H1 (cell line): ENCODE results near the gene ADAMTS15. TPM values are rescaled to one million over a fixed set of nuclear protein-coding genes. Genes with fewer than 3 reads are reported as not detected.

Source experiments
- EP300 ChIP-seq, 2 experiments: IDR thresholded peaks; 1 replicate in 1 of 2; 2 replicates in 1 of 2; pipeline ENCODE4 v1.6.1; 2011 to 2012; ENCODE audit warnings: low read depth in 2 of 2, low read length in 2 of 2, mild to moderate bottlenecking in 2 of 2, borderline replicate concordance in 1 of 2, inconsistent platforms in 1 of 2, moderate library complexity in 1 of 2
- FOSL1 ChIP-seq: IDR thresholded peaks from 2 replicates; pipeline ENCODE4 v1.6.1; 2011; ENCODE audit warnings: mild to moderate bottlenecking, low read depth, low read length, moderate library complexity; ENCODE audit not compliant: insufficient read depth
- JUN ChIP-seq: IDR thresholded peaks from 2 replicates; pipeline ENCODE4 v1.6.1; 2011; ENCODE audit warnings: low read depth, mild to moderate bottlenecking, improper control_type of control experiment, low read length
- PHF8 ChIP-seq: fragments of 200-600 bp; sonication (generic); conservative IDR thresholded peaks from 2 replicates; pipeline ENCODE4 v1.7.1; 2012; ENCODE audit warnings: low read depth, mild to moderate bottlenecking, inconsistent platforms, low read length, moderate library complexity
- SAP30 ChIP-seq: fragments of 300-600 bp; sonication (generic); IDR thresholded peaks from 2 replicates; pipeline ENCODE4 v1.7.1; 2012; ENCODE audit warnings: low read length, moderate library complexity, mild to moderate bottlenecking, inconsistent platforms; ENCODE audit not compliant: insufficient read depth, insufficient replicate concordance
- SP1 ChIP-seq: IDR thresholded peaks from 2 replicates; pipeline ENCODE4 v1.6.1; 2011; ENCODE audit warnings: low read depth, low read length
- polyA plus RNA-seq, 7 experiments: library from polyadenylated mRNA; depleted of rRNA in 3 of 7; stranded (reverse) in 5 of 7; unstranded in 2 of 7; fragments of >200 nt in 5 of 7; fragments of 200-250 nt in 2 of 7; gene quantifications; 1 replicate in 5 of 7; 2 replicates in 1 of 7; 4 replicates in 1 of 7; pipeline versions ENCODE4 v1.2.1 to v1.2.3, GENCODE V29; 2011 to 2013; ENCODE audit warnings: missing spikeins in 2 of 7, mixed read lengths in 2 of 7
- total RNA-seq: library from RNA; stranded (reverse); fragmentation: NEBNext Ultra II Directional; extraction: Animal tissue kit (Norgen Biotek cat#: 25700); gene quantifications from 2 replicates; pipeline ENCODE4 v1.2.1, GENCODE V29; 2021

Gene ADAMTS15
- total and polyA plus RNA-seq, 2 of the 8 experiments (the other 6 are each of a cell fraction or from before 2014, with no cell fraction given) = 1.7 to 4.7 TPM

- TF ChIP-seq FOSL1 = no peak
- no peak for TF ChIP-seq EP300 (IDR thresholded peaks at IDR 0.05; ENCODE audit: borderline replicate concordance in 1 of 2, low read depth in 2 of 2, low read length in 2 of 2)
- no peak for TF ChIP-seq PHF8
- TF ChIP-seq SP1 = no peak
- no peak for TF ChIP-seq SAP30
- TF ChIP-seq JUN = no peak
Measured at GRCh38 chr11:130439876-130440275, 8.6 kb upstream of the ADAMTS15 start (continued).
